ENCODE data around the gene TGFB1I1. TPM values are rescaled to one million over a fixed set of nuclear protein-coding genes. Genes with fewer than 3 reads are reported as not detected.
"Not testable (repeated sequence)": the region's sequence is repeated elsewhere in the genome, so short reads cannot be mapped to it uniquely, and the experiment has no call there.

The TGFB1I1 gene
- polyA plus RNA-seq, 12 donors: 61.4 to 120 (median 76.4) TPM; not detected in 1

DNA sequence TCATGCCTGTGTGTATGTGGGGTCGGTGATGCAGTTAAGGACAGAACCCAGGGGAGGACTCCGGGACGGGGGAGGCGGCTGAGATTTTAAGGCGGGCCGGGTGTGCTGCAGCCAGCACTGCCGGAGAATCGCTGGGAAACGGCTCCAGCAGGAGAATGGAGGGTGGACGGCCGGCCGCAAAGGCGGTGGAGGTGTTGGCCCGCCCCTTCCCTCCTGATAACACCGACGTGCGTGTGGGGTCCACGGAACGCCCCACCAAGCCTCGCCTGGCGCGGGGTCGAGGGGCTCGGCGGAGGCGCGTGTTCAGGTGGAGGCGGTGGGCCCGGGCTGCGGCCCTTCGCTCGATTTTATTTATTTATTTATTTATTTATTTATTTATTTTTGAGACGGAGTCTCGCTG, 30.0 kb upstream of the TGFB1I1 start:
- DNase-seq: no peak

DNA sequence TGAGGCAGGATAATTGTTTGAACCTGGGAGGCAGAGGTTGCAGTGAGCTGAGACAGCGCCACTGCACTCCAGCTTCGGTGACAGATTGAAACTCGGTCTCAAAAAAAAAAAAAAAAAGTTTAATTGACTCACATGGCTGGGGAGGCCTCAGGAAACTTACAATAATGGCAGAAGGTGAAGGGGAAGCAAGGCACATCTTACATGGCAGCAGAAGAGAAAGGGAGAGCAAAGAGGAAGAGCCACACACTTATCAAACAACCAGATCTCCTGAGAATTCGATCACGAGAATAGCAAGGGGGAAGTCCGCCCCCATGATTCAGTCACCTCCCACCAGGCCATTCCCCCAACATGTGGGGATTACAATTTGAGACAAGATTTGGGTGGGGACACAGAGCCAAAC, 26.0 kb upstream of the TGFB1I1 start:
- not testable (repeated sequence) for DNase-seq

GRCh38 chr16:31451201-31451600, 20.8 kb upstream of the TGFB1I1 start:
- DNase-seq: no peak

- DNase-seq: no peak
Observed at GRCh38 chr16:31451681-31452351, 20.1 kb upstream of the TGFB1I1 start.

- DNase-seq: peak; percentile 43
Observed at GRCh38 chr16:31452631-31453106, 19.3 kb upstream of the TGFB1I1 start.

DNA sequence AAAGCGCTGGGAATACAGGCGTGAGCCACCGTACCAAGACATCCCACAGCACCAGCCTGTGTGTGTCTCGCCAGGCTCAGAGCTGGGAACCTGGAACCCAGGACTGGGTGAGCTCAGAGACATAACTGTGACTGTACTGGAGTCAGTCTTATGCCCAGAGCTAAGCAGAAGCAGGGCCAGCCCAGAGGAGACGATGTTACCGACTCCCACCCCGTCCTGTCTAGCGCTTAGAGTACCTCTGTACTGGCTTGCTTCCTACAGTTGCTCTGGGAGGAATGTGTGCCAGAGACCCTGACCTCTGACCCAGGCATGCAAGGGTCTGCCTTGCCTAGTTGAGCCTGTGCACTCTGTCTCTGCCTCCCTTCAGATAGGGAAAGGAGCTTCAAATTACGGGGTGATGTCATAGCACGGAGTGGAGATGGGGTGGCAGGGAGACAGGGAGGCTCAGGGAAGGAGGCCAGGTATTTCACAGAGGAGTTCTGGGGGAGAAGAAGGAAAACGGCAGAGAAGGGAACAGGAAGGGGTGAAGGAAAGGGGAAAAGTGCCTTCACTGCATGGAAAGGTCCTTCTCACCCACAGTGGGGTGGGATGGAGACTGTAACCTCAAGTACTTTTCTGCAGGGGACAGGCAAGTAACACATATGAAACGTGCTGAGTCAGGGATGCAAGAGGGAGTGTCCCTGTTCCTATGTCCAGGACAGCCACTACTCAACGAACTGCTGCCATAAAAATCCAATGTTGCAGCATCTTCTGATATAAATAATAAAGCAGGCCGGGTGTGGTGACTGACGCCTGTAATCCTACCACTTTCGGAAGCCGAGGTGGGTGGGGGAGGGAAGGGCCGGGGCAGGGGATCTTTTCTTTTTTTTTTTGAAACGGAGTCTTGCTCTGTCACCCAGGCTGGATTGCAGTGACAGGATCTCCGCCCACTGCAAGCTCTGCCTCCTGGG, 18.4 kb upstream of the TGFB1I1 start:
- DNase-seq: no peak

DNA sequence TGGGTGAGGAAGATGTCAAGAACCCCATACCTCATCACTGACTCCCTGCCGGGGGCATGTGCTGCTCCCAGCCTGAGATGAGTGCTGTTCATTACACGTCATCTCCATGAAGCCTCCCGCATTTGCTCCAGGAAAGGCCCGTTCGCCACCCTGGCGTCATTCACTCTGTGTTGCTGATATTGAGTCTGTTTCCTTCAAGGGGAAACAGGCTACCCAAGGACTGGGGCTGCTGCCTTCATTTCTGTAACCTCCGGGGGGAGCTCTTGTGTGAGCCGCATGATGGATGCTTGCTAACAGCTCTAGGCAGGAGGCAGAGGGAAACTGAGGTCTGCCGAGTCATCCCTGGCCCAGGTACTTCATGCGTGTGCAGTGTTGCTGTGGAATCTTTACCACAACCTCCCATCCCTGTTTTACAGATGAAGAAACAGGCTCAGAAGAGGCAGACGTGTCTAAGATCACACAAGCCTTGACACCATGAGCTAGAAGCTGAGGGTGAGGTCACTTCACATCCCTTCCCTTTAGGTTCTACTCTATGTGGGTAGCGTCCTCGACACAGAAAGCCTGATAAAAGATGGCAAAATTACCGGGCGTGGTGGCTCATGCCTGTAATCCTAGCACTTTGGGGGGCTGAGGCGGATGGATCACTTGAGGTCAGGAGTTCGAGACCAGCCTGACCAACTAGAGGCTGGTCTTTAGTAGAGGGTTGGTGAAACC, 16.2 kb upstream of the TGFB1I1 start:
- DNase-seq: no peak

- no peak for DNase-seq
Observed at GRCh38 chr16:31456988-31457360, 15.0 kb upstream of the TGFB1I1 start.

DNA sequence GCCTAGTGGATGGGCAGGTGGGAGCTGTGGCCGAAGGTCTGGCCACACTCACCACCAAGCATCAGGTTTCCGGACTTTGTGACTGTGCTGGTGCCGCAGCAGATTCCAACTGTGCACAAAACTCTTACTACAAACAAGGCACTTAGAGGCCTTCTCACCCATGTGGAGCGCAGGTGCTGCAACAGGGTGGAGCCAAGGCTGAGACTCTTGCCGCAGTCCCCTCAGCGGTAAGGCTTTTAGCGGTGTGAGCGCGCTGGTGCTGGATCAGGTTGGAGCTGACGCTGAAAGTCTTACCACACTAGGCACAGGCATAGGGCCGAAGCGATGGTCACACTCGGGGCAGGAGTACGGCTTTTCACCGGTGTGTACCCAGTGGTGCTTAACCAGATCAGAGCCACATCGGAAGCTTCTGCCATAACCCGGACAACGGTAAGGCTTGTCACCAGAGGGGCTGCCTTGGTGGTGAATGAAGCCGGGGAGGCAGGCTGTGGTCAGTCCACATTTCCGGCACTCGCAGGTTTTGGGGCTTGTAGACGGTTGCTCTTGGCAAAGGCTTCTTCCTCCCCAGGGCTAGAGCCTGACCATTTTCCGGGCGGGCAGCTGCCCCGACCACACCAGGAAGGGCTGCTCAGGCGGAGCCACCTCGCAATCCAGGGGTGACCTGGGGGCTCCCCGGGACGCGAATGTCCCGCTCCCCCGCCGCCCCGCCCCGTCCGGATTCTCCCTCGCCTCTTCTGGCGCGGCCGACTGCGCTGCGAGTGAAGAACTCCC, 13.7 kb upstream of the TGFB1I1 start:
- no peak for DNase-seq

DNA sequence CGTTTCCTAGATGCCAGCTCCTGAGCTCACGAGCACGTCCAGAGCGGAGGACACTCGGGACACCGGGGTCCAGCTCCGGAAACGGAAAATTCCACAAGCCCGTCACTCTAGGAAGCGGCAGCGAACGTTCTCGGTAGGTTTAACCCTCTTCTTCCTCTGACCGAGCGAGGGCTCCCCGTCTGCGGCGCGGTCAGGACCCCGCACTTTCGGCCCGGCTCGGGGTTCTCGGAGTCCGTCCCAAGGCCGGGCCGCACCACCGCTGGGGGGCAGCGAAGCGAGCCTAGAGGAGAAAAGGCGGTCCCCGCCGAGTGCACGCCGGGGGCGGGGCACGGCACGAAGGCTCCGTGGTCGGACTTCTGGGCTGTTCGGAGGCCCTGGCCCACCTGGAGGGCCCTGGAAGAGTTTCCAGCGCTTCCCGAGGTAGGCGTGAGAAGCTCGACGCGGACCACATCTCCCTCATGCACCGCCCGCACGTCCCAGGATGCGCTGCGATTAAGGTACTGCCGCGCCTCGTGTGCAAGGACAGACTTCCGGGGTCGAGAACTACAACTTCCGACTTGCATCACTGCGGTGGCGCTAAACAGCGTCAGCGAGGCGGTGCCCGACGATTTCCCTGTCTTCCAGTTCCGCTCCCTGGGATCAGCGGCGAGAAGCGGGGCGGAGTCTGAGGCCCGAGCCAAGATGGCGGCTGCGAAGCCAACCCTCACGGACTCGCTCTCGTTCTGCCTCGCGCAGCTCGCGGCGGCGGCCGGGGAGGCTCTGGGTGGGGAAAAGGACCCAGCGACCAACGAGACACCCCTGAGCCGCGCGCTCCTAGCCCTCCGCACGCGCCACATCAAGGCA, 12.9 kb upstream of the TGFB1I1 start, which contains the start of gene ARMC5:
ARMC5 (plus strand) TSS at position 658 of the 843 bp plus-strand sequence; CDS start at position 682, 24 bp downstream.
- peak; percentile 98 for DNase-seq

- peak; percentile 100 for DNase-seq
Observed at GRCh38 chr16:31459687-31460581, 12.0 kb upstream of the TGFB1I1 start.

DNA sequence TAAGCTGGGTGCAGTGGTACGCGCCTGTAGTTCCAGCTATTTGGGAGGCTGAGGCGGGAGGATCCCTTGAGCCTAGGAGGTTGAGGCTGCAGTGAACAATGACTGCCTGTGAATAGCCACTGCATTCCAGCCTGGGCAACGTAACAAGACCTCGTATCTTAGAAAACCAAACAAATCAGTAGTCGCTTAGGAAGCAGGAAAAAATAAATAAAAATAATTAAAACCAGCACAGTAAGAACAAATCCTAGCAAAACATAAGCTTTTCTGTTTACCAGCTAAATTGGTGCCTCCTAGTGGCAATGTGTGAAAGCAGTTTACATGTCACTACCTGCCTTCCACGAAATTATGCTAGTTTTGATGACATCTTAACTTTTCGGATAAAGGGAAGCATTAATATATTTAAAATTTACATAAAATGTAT, 11.4 kb upstream of the TGFB1I1 start:
- DNase-seq: no peak

GRCh38 chr16:31461201-31461920, 10.6 kb upstream of the TGFB1I1 start:
- DNase-seq: no peak

GRCh38 chr16:31461921-31462804, 9.8 kb upstream of the TGFB1I1 start:
- DNase-seq: no peak

- no peak for DNase-seq
Observed at GRCh38 chr16:31464348-31464769, 7.6 kb upstream of the TGFB1I1 start.

DNA sequence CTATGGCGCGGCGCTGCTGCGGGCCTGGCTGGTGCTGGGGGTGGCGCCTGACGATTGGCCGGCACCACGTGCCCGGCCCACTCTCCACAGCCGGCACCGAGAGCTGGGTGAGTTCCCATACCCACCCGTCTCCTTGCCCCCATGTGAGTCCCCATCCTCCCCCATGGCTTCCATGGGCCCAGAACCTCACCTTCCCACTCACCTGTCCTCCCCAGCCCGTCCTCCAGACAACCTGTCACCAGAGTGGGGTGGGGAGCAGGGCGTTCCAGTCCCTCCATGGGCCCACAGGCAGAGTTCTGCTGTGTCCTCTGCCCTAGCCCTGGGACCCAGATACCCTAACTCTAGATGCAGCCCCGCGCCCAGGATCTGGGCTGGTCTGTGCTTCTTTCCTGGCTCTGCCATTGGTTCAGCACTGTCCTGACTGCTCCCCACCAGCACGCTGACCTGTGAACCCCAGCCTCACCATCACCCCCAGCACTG, 7.1 kb upstream of the TGFB1I1 start:
- no peak for DNase-seq

GRCh38 chr16:31465788-31466370, 6.1 kb upstream of the TGFB1I1 start:
- no peak for DNase-seq
